CD4-positive, alpha-beta T cell treated with Interleukin-2 at 100 ng/mL for 4 hours (primary cell): ENCODE measurements around the gene AK4.
"Not testable (repeated sequence)": the region's sequence is repeated elsewhere in the genome, so short reads cannot be mapped to it uniquely, and the experiment has no call there.

Experiments
- DNase-seq: peaks from one replicate; pipeline ENCODE4 v3.0.0-alpha.2; 2020; ENCODE audit warnings: low spot score

Gene AK4

DNA sequence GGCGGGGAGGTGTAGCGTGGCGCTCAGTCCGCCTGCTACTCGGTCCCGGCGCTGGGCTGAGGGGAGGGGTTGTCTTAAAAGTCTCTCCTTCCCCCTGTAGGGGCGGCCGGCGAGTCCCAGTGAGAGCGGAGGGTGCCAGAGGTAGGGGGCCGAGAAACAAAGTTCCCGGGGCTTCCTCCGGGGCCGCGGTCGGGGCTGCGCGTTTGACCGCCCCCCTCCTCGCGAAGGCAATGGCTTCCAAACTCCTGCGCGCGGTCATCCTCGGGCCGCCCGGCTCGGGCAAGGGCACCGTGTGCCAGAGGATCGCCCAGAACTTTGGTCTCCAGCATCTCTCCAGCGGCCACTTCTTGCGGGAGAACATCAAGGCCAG lies at the start of gene AK4:
AK4 (plus strand) TSS at position 26 of the 370 bp plus-strand sequence; CDS start at position 231, 205 bp downstream.
- not testable (repeated sequence) for DNase-seq

DNA sequence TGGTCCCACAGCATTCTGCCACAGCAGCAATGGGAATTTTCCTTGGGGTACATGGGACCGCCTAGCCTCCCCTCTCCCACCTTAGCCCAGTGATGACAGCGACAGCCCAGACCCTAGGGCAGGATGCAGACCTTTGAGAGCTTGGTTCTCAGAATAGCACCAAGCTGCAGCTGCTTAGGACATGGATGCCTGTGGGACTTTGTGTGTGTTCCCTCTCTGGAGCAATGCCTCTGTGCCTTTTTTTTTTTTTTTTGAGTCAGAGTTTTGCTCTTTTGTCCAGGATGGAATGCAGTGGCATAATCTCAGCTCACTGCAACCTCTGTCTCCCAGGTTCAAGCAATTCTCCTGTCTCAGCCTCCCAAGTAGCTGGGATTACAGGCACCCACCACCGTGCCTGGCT lies 44.2 kb upstream of the AK4 start:
- DNase-seq, result no peak

DNA sequence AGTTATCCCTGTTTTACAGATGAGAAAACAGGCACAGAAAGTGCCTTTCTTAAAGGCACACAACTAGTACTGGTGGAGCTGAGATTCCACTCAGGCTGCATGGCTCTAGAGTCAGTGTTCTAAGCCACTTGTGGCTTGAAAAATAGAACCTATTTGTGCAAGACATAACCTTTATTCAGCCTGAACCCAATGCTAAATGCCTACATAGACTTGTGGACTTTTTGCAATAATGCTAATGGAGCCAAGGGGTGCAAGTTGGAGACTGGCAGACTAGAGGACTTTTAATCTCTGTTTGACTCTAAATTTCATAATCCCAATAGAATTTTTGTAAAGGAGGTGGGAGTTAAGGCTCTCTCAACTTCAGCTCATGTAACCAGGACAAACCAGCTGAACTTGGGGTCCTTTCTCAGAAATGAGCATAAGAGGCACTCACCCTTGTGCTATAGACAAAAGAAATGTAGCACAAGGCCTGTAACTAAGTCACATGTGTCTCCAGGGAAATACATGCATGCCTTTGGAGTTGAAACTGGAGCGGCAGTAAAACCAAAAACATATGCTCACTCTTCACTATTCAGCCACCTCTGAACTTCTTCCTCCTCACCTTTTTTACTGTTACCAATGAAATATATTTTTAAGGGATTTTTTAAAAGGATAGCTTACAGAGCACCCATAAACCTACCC lies 43.0 kb upstream of the AK4 start:
- no peak for DNase-seq

DNA sequence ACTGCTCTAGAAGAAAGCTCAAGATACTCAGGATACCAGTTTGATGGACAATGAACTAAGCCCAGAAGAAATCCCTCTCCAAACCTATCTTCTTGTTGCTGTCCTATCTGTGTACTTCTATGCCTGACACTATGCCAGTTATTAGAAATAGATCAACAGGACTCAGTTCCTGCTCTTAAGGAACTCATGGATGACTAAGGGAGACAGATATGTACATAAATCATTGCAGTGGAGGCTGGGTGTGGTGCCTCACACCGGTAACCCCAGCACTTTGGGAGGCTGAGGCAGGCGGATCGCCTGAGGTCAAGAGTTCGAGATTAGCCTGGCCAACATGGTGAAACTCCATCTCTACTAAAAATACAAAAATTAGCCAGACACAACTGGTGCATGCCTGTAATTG lies 42.4 kb upstream of the AK4 start:
- no peak for DNase-seq

DNA sequence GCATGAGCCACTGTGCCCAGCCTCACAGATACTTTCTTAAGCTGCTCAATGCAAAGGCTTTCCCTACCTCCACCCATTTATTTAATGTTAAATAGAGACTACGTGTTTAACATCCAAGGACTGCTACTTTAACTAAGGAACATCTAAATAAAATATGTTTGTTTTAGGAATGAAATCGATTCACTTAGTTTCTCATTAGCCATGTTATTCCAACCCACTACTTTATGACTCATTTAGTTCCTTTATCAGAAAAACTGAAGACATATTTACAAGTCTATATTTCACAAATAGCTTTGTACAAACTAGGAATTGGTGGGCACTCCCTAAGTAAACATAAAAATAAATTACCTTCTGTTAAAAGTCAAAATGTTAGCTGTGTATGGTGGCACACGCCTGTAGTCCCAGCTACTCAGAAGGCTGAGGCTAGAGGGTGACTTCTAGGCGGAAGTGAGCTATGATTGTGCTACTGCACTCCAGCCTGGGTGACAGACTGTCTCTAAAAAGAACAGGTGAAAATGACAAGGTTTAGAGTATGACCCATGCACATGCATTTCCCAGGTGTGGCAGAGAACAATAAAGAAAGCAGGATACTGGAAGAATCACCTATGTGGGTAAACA lies 39.9 kb upstream of the AK4 start:
- DNase-seq, result no peak

DNA sequence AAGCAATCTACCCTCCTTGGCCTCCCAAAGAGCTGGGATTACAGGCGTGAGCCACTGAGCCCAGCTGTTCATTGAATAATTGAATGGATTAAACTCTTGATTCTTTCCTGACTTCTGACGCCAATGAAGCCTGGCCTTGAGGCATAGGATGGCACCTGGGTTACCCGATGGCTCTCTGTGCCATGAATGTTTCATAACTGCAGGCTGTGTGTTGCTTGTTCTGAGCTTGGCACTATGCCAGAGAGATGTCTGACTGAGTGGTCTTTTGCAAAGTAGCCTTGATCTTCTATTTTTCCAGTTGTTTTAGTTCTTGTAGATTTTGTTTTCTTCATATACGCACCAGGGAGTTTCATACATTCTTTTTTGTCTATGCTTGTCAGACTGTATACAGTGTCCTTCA lies 38.5 kb upstream of the AK4 start:
- DNase-seq, result no peak

DNA sequence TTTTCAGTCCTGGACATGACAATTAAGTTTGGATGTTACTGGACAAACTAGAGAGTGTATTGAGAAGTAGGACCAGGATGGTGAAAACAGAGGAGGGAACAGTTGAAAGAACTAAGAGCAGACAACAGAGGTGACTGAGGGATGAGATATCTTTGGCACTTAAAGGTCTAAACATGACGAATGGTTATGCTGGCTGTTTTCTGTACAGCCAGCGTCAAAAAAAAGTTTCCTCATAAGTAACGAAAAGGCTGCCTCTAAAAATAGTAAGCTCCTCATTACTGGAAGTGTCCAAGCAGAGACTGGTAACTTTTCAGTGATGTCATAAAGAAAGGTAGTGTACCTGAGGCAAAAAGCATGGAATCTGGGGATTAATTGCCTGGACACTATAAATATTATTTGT lies 35.2 kb upstream of the AK4 start:
- DNase-seq, result no peak

DNA sequence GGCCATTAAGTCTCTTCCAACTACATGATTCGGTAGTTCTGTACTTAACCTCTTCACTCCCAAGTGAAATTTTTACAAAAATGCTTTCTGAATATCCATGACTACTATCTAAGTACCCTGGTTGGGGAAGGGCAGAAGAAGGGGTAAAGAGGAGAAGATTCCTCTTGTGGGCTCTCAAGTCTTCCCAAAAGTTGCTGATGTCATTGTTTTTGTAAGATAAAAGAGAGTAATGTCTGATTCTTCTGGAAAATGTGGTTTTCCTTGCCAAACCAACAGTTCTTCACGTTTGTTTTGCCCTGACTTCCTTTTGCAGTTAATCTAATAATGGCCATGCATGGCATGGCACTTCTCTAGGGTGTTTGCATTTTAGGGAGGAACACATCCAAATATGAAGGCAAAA lies 34.7 kb upstream of the AK4 start:
- DNase-seq, result no peak

DNA sequence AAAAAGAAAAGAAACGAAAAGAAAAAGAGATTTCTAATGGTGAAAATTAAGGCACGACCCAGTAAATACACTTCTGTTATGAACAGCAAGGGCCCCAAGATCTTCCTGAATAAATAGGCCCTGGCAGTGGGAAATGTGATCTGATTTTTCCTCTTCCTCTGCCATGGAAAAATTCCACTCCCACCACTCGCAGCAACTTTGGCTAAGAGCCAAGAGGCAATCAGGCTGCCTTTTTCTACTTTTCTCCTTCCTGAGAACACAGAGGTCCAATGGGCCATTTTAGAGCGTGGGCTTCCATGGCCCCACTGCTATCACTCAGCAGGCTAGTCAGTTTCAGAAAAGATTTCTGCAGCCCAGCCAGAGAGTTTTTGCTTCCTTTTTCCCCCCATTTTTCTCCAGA lies 33.7 kb upstream of the AK4 start:
- no peak for DNase-seq

DNA sequence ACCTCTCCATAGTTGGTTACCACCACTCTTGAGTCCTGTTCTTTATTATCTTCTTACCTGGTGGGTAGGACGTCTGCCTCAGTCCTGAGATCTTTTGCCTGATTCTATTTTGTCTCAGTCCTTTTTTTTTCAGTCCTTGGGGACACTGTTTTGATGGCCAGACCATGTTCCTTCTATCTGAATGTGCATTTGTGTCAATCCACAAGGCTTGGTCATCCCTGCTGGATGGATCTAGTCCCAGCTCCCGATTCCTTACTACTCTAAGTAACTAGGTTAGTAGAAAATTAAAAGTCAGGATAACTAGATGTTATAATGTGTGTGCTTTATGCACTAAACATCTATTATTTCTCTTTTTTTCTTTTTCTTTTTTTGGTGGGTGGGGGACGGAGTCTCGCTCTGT lies 28.1 kb upstream of the AK4 start:
- DNase-seq, result no peak

DNA sequence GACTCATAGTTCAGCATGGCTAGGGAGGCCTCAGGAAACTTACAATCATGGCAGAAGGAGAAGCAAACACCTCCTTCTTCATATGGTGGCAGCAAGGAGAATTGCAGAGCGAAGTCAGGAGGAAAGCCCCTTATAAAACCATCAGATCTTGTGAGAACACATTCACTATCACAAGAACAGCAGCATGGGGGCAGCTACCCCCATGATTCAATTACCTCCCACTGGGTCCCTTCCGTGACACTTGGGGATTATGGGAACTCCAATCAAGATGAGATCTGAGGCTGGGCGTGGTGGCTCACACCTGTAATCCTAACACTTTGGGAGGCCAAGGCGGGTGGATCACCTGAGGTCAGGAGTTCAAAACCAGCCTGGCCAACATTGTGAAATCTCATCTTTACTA lies 18.9 kb upstream of the AK4 start:
- not testable (repeated sequence) for DNase-seq

DNA sequence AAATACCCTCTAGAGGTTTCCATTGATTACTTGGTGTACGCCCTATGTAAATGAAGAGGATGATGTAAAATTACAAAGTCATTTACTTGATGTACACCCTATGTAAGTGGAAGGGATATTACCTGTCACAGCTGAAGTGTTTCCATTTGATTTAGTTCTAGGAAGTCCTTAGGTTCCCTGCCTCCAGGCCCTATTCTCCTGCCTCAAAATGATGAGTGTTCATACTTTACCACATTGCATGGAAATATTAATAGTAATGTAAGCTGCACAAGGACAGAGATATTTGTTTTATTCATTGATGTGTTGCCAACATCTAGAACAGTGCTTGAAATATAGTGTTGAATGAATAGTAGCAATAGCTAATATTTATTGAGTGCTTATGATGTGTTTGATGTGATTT lies 9.5 kb upstream of the AK4 start:
- no peak for DNase-seq

DNA sequence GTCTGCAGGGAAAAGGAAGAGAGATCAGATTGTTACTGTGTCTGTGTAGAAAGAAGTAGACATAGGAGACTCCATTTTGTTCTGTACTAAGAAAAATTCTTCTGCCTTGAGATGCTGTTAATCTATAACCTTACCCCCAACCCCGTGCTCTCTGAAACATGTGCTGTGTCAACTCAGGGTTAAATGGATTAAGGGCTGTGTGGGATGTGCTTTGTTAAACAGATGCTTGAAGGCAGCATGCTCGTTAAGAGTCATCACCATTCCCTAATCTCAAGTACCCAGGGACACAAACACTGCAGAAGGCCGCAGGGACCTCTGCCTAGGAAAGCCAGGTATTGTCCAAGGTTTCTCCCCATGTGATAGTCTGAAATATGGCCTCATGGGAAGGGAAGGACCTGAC lies 8.2 kb upstream of the AK4 start:
- not testable (repeated sequence) for DNase-seq

DNA sequence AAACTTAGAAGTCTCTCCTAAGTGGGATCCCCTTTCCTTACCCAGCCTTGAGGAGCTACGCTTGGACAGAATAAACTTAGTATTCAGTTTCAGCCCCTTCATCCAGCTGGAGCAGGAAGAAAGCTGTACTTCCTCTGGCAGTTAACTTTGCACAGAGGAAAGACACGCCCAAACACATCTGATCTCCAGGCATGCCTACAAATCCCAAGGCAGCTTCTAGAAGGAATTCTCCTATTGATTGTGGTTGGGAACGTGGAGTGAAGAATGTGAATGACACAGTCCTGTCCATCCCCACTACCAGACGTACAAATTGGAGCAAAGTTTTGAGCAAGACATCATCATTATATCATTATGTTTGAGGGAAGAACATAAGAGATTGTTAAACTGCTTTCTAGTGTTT lies 6.6 kb upstream of the AK4 start:
- no peak for DNase-seq

DNA sequence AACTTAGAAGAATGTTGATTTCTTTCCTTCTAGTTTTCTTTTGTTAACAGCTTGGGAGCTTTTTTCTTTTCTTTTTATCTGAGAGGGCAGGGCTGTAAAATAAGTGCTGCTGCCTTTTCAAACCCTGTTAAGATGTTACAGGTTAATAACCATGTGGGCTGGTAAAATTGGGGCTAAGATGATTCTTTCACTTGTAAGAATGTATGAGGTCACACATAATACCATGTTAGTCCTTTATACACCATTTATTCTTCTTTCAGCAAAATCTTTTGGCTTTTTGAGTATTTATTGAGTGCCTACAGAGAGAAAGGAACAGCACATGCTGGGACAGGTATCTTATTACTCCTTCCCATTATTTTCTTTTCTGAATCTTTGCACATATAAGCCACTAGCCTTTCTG lies 6.1 kb upstream of the AK4 start:
- no peak for DNase-seq

DNA sequence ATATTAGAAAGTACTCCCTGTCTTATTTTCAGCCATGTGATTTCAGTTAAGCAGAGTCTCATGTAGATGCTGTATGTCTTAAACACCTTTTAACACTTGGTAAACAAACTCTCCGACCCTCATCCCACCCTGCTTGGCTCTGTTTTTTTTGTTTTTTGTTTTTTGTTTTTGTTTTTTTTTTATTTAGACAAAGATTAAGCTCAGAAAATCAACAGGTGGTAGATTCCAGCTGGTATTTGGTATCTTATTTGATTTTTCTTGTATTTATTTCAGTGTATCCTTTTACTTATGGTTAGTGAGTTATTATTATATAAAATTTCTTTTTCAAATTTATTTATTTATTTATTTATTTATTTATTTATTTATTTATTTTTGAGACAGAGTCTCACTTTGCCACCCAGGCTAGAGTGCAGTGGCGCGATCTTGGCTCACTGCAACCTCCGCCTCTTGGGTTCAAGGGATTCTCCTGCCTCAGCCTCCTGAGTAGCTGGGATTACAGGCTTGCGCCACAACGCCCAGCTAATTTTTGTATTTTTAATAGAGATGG lies 4.8 kb upstream of the AK4 start:
- DNase-seq, result not testable (repeated sequence)

DNA sequence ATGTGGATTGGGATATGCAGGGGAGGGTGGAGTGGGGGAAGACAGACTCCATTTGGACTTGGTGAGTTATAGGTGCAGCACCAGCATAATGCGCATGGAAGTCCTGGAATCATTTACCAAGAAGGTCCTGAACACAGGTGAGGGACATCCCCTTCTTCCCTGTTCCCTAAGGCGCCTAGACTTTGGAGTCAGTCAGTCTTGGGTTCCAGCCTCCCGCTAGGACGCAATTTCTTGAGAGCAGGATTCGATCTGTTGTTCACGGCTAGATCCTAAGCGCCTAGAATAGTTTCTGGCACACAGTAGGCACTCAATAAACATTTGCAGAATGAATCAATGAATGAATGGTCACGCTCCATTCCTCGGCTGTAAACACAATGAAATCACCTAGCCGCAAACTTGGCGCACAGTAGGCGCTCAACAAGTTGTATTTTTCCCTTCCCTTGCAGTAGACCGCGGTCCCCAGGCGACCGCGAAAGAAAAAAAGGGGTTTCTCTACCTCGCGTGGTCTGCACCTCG lies 1.0 kb upstream of the AK4 start:
- DNase-seq, result no peak

DNA sequence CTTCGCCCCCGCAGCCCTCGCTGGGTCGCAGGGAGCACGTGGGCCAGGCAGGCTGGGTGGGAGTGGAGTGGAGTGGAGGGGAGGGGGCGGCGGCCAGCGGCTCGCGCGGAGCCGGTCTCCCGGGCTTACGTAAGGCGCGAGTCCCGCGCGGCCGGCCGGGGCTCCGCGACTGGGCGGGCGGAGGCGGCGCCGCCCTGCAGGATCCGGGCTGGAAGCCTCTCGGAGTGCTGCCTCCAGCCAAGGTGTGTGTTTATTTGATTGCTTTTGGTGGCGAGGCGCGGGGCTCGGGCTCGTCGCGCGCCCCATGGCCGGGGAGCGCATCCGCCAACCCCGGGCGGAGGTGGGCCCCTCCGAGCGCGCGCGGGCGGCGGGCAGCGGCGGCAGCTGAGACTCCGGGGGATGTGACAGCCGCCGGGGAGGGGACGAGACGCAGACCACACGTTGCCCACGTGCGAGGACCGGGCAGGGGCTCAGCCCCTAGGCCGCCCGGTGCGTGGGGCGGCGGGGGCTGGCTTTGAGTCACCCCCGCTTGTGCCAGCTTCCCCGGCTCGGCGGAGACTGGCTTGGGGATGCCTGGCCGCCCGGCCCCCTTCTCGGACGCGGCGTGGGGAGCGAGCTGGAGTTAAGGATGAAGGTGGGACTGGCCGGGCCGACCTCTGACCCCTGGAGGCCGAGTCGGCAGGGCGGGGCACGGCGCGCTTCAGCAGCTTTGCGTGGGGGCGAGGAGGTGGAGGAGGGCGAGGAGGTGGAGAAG lies 402 bp upstream of the AK4 start:
- no peak for DNase-seq

DNA sequence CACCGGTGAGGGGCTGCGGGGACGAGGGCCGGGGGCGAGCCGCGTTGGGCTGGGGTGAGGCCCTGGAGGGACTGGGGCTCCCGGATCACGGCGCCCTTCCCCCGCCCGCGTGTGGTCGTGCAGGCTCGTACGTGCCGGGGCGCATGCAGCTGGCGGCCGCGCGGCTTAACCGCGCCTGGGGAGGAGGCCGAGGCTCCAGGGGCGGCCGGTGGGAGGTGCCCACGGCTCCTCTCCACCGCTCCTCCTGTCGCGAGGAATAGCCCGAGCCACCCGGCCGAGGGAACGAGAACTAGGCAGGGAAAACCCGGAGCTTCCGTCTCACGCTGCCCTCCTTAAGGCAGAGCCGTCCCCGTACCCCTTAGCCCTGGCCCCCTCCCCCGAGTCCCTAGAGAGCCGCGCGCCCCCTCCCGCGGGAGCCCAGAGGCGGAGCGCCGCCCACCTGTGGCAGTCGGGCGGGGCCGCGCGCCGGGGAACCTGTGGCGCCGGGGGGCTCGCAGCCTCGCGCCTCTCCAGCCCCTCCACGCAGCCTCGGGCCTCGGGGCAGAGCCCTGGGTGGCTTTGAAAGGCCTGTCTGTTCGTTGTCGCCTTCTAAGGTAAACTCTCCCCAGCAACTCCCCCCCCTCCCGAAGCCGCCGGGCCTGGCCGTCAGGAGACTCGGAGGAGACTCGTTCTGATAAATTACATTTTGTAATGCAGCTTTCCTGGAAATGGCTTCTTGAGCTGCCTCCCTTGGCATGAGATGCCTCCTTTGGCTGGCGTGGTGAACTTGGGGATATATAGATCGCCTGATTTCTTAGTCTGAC lies 746 bp downstream of the AK4 start:
- DNase-seq, result peak; percentile 5

DNA sequence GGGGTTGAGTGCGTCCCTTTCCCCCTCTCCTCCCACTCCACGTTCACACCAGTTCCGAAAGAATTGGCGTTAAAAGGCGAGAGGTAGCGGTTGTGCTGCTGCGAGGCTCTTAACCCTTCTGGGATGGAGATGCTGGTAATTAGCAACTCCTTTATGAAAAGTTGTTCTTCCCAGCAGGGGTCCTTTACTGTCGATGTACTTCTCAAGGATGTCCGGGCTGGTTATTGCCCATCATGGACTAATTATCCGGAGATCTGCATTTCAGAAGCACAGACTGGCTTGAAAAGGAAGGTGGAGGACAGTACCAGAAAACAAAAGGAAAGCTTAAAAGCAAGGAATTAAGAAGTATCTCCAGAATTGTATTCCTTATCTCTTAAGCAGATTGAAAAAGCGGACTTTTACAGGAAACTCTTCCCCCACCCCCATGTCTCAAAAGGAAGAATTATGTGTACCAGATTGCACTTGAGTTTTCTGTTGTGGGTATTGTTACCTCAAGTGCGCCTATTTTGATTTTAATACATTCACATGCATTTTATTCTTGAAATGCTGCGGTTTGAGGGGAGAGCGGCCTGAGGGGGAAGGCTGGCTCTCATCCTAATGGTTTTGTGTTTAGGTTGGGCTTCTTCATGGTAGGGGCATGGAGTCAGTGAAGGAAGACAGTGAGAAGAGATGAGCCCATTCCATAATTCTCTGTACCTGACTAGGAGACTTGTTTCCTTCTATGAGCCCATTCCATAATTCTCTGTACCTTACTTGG lies 1.5 kb downstream of the AK4 start:
- DNase-seq, result no peak

DNA sequence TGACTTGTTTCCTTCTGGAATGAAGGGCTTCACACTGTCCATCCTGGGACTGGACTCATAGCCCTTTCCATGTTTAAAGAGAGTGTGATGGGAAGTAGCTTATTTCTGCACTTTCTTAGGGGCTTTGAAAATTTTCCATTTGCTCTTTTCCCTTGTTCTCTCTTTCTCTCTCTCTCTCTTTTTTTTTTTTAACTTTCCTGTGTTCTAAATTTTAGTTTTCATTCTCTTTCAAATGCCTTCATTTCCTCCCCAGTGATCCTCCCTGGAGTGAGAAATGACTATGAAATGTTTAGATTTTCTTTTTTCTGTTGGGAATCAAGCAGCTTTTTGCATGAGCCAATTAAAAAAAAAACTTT lies 2.1 kb downstream of the AK4 start:
- no peak for DNase-seq
